ENCODE data around the gene DOCK4. TPM values are rescaled to one million over a fixed set of nuclear protein-coding genes. Genes with fewer than 3 reads are reported as not detected.

DOCK4 gene
- total and polyA plus RNA-seq, 3 donors from 2014 or later: 5.4 to 17.1 (median 12.4) TPM

- Histone ChIP-seq H3K27ac (no peak overlapping the region), H3K27me3 (no peaks in the 10 kb centered on the region), H3K4me3 (no peak overlapping the region), H3K9me3 (no peaks in the 10 kb centered on the region), H3K4me1 (no peaks in the 10 kb centered on the region), H3K36me3 (ENCODE audit: low read depth, missing control alignments) (no peaks in the 10 kb centered on the region)
- WGBS, 2 donors: 95% methylated on average over 3 of the region's 3 CpGs
- no peak for TF ChIP-seq CTCF (IDR thresholded peaks at IDR 0.05)
- no peak for TF ChIP-seq POLR2A (IDR thresholded peaks at IDR 0.05)
- intact Hi-C loops (cut with DNase I; ENCODE audit: low total_unique reads): no loop called here
- no peak for DNase-seq
These were observed 433.5 kb downstream of the DOCK4 start for GRCh38 chr7:111772716-111773115.

DNA sequence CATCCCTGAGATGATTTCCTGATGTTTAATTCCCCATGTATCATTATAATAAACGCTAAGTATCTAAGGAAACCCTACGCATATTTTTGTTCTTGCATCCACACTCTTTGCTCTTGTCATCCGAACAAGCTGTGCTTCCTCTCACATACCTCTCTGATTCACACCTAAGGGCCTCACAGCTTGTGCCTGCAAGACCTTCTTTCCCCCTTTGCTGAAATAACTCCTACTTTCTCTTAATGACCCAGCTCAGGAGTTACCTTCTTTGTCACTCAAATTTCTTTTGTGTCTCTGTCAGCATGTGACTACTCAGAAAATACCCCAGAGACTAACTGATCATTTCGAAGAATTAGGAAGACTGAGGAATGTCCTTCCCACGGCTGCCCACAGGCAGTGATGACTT, 434.6 kb downstream of the DOCK4 start:
- no peaks in the 10 kb centered on the region for H3K36me3 ChIP-seq (ENCODE audit: low read depth, missing control alignments)

DNA sequence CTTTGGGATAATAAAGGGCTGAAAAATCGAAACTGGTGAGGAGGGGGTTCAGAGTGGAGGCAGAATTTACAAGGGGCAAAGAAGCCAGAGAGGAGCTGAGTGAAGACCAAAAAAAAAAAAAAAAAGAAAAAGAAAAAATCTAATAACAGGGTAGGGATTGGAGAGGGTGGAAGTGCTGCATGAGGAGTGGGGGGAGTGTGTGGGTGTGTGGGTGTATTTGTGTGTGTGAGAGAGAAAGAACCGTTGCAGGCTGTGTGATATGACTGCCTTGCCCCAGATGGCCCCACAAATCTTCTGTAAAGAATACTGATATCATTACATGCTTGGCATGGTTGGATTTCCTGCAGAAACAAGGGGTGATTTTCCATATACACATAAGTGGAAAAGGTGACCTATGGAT, 436.1 kb downstream of the DOCK4 start:
- TF ChIP-seq CTCF (IDR thresholded peaks at IDR 0.05): no peak
- TF ChIP-seq POLR2A (IDR thresholded peaks at IDR 0.05): no peak
- Histone ChIP-seq H3K27me3 (no peaks in the 10 kb centered on the region), H3K4me1 (no peaks in the 10 kb centered on the region), H3K4me3 (no peak overlapping the region), H3K36me3 (ENCODE audit: low read depth, missing control alignments) (no peaks in the 10 kb centered on the region), H3K27ac (no peak overlapping the region), H3K9me3 (no peaks in the 10 kb centered on the region)
- WGBS, 2 donors: 72 to 78% methylated on average over 2 of the region's 2 CpGs
- DNase-seq: no peak
- intact Hi-C loops (cut with DNase I; ENCODE audit: low total_unique reads): no loop called here

More for the DNA sequence above, 434.6 kb downstream of the DOCK4 start:
- H3K4me3 ChIP-seq: no peak overlapping the region
- no peak for DNase-seq
- H3K27ac ChIP-seq: no peak overlapping the region
- no peak for TF ChIP-seq POLR2A (IDR thresholded peaks at IDR 0.05)
- no peak for TF ChIP-seq CTCF (IDR thresholded peaks at IDR 0.05)
- intact Hi-C loops (cut with DNase I; ENCODE audit: low total_unique reads): no loop called here
- 92% methylated on average over 5 of the region's 5 CpGs for WGBS, 2 donors
- H3K4me1 ChIP-seq: no peaks in the 10 kb centered on the region
- H3K9me3 ChIP-seq: no peaks in the 10 kb centered on the region
- H3K27me3 ChIP-seq: no peaks in the 10 kb centered on the region

- DNase-seq: no peak
- Histone ChIP-seq H3K4me1 (peaks cover 5% of the 10 kb centered on the region), H3K36me3 (ENCODE audit: low read depth, missing control alignments) (no peaks in the 10 kb centered on the region), H3K4me3 (no peak overlapping the region), H3K27me3 (no peaks in the 10 kb centered on the region), H3K9me3 (no peaks in the 10 kb centered on the region), H3K27ac (no peak overlapping the region)
- intact Hi-C loops (cut with DNase I; ENCODE audit: low total_unique reads): loop anchor here (10.0 kb wide), 1 partner anchor 649 kb away; no protein-coding TSS in a partner anchor
- 56 to 57% methylated on average over 6 of the region's 6 CpGs for WGBS, 2 donors
- TF ChIP-seq CTCF (IDR thresholded peaks at IDR 0.05) (no peak), POLR2A (IDR thresholded peaks at IDR 0.05) (no peak)
These were observed 440.2 kb downstream of the DOCK4 start for GRCh38 chr7:111765751-111766643.

All from testis (tissue), 3 donors.